Spinal cord (tissue), 10 donors: ENCODE results near the gene THBS4. TPM values are rescaled to one million over a fixed set of nuclear protein-coding genes. Genes with fewer than 3 reads are reported as not detected.
A peak's percentile ranks its signal among the peaks of the same experiment; 100 is the strongest.

Experiments used
- DNase-seq, 6 donors: peaks; one replicate each; pipeline versions ENCODE4 v3.0.0 to v3.0.0-alpha.2; 2013 to 2015; ENCODE audit warnings: low spot score in 6 of 6, low read depth in 4 of 6
- H3K27ac ChIP-seq: one replicate; pipeline ENCODE4 v1.5.1; 2013; ENCODE audit warnings: low read depth, low read length, control low read depth
- H3K27me3 ChIP-seq: one replicate; pipeline ENCODE4 v1.6.1; 2013; ENCODE audit warnings: low read length; ENCODE audit not compliant: control insufficient read depth, insufficient read depth
- H3K36me3 ChIP-seq: one replicate; pipeline ENCODE4 v1.6.1; 2013; ENCODE audit warnings: low read length; ENCODE audit not compliant: control insufficient read depth, insufficient read depth
- H3K4me1 ChIP-seq: one replicate; pipeline ENCODE4 v1.6.1; 2013; ENCODE audit warnings: low read length; ENCODE audit not compliant: control insufficient read depth, insufficient read depth
- H3K4me3 ChIP-seq: one replicate; pipeline ENCODE4 v1.5.1; 2013; ENCODE audit warnings: low read depth, low read length, control low read depth
- H3K9me3 ChIP-seq: one replicate; pipeline ENCODE4 v1.6.1; 2013; ENCODE audit warnings: low read length; ENCODE audit not compliant: control insufficient read depth, insufficient read depth
- WGBS: methylation state at CpG from one replicate; pipeline ENCODE4 v1.1.5; 2013; ENCODE audit warnings: missing lambda C conversion rate; ENCODE audit not compliant: insufficient coverage; 5-methylcytosine and 5-hydroxymethylcytosine counted together
- polyA plus RNA-seq, 2 donors: library from polyadenylated mRNA; unstranded; fragments of 120-200 nt; gene quantifications; one replicate each; pipeline ENCODE4 v1.2.1, GENCODE V29; 2013; ENCODE audit not compliant: insufficient read length in 2 of 2
- total RNA-seq, 2 donors: library from RNA; depleted of rRNA in 1 of 2; stranded (reverse); fragments of 120-200 nt in 1 of 2; fragments of >200 nt in 1 of 2; gene quantifications; one replicate each; pipeline versions ENCODE4 v1.2.3 to v1.2.4, GENCODE V29; 2013 to 2014
- donor health status: healthy.

The THBS4 gene
- total and polyA plus RNA-seq, 4 donors = 20.3 to 30.1 (median 24.3) TPM

- WGBS = 40% methylated on average over 2 of the region's 4 CpGs
- Histone ChIP-seq H3K4me1 (no peaks in the 10 kb centered on the region), H3K4me3 (no peak overlapping the region), H3K27me3 (no peaks in the 10 kb centered on the region), H3K36me3 (peaks cover 8% of the 10 kb centered on the region), H3K9me3 (no peaks in the 10 kb centered on the region), H3K27ac (no peak overlapping the region)
- no peak for DNase-seq
These were observed 25.8 kb downstream of the THBS4 start for GRCh38 chr5:80060966-80061365.

- Histone ChIP-seq H3K4me1 (no peaks in the 10 kb centered on the region), H3K4me3 (no peak overlapping the region), H3K27ac (no peak overlapping the region), H3K9me3 (no peaks in the 10 kb centered on the region), H3K36me3 (peaks cover 8% of the 10 kb centered on the region), H3K27me3 (no peaks in the 10 kb centered on the region)
- DNase-seq = no peak
- WGBS = 100% methylated on average over 2 of the region's 4 CpGs
These were observed 26.4 kb downstream of the THBS4 start for GRCh38 chr5:80061547-80061946.

GRCh38 chr5:80064124-80064523 is 29.0 kb downstream of the THBS4 start:
- Histone ChIP-seq H3K27me3 (no peaks in the 10 kb centered on the region), H3K4me3 (no peak overlapping the region), H3K4me1 (peaks cover 3% of the 10 kb centered on the region), H3K9me3 (no peaks in the 10 kb centered on the region), H3K27ac (no peak overlapping the region), H3K36me3 (peaks cover 10% of the 10 kb centered on the region)
- DNase-seq = no peak

GRCh38 chr5:80067016-80067415 is 31.9 kb downstream of the THBS4 start:
- no peaks in the 10 kb centered on the region for H3K27me3 ChIP-seq
- H3K36me3 ChIP-seq = peaks cover 13% of the 10 kb centered on the region
- H3K4me1 ChIP-seq = peaks cover 12% of the 10 kb centered on the region
- no CpG with 5 or more reads among the region's 2 CpGs for WGBS
- H3K27ac ChIP-seq = no peak overlapping the region
- H3K4me3 ChIP-seq = no peak overlapping the region
- DNase-seq = no peak
- H3K9me3 ChIP-seq = no peaks in the 10 kb centered on the region

GRCh38 chr5:80067531-80068245 is 32.5 kb downstream of the THBS4 start:
- Histone ChIP-seq H3K9me3 (no peaks in the 10 kb centered on the region), H3K36me3 (peaks cover 14% of the 10 kb centered on the region), H3K27ac (no peak overlapping the region), H3K4me3 (no peak overlapping the region), H3K27me3 (no peaks in the 10 kb centered on the region), H3K4me1 (peaks cover 12% of the 10 kb centered on the region)
- no peak for DNase-seq
- WGBS = 75% methylated on average over 5 of the region's 8 CpGs

- 100% methylated on average over 1 of the region's 5 CpGs for WGBS
- no peak overlapping the region for H3K27ac ChIP-seq
- no peak overlapping the region for H3K4me3 ChIP-seq
- DNase-seq = no peak
- peaks cover 16% of the 10 kb centered on the region for H3K36me3 ChIP-seq
- H3K9me3 ChIP-seq = no peaks in the 10 kb centered on the region
- H3K4me1 ChIP-seq = peaks cover 12% of the 10 kb centered on the region
- no peaks in the 10 kb centered on the region for H3K27me3 ChIP-seq
These were observed 33.1 kb downstream of the THBS4 start for GRCh38 chr5:80068246-80068636.

- Histone ChIP-seq H3K4me1 (peaks cover 12% of the 10 kb centered on the region), H3K27ac (no peak overlapping the region), H3K27me3 (no peaks in the 10 kb centered on the region), H3K9me3 (no peaks in the 10 kb centered on the region), H3K4me3 (no peak overlapping the region), H3K36me3 (peaks cover 16% of the 10 kb centered on the region)
- no peak for DNase-seq
- 78% methylated on average over 4 of the region's 4 CpGs for WGBS
These were observed 33.6 kb downstream of the THBS4 start for GRCh38 chr5:80068775-80069174.

GRCh38 chr5:80069251-80069800 is 34.2 kb downstream of the THBS4 start:
- Histone ChIP-seq H3K9me3 (no peaks in the 10 kb centered on the region), H3K4me1 (peaks cover 12% of the 10 kb centered on the region), H3K4me3 (no peak overlapping the region), H3K27ac (peak overlapping the region; percentile 62), H3K27me3 (no peaks in the 10 kb centered on the region), H3K36me3 (peaks cover 16% of the 10 kb centered on the region)
- DNase-seq = peak in 3 of 6 donors; percentile 9 to 88 (median 45)
- 23% methylated on average over 2 of the region's 4 CpGs for WGBS

- peaks cover 16% of the 10 kb centered on the region for H3K36me3 ChIP-seq
- no peak overlapping the region for H3K4me3 ChIP-seq
- WGBS = 27% methylated on average over 2 of the region's 3 CpGs
- peaks cover 12% of the 10 kb centered on the region for H3K4me1 ChIP-seq
- H3K27me3 ChIP-seq = no peaks in the 10 kb centered on the region
- peak overlapping the region; percentile 62 for H3K27ac ChIP-seq
- H3K9me3 ChIP-seq = no peaks in the 10 kb centered on the region
- peak in 3 of 6 donors; percentile 28 to 65 (median 35) for DNase-seq
These were observed 34.8 kb downstream of the THBS4 start for GRCh38 chr5:80069918-80070318.
